Measurements from ENCODE around the gene DNAH6. TPM values are rescaled to one million over a fixed set of nuclear protein-coding genes. Genes with fewer than 3 reads are reported as not detected.

Gene DNAH6
- total RNA-seq, 1 experiment from 2014 or later = 0.26 TPM

DNA sequence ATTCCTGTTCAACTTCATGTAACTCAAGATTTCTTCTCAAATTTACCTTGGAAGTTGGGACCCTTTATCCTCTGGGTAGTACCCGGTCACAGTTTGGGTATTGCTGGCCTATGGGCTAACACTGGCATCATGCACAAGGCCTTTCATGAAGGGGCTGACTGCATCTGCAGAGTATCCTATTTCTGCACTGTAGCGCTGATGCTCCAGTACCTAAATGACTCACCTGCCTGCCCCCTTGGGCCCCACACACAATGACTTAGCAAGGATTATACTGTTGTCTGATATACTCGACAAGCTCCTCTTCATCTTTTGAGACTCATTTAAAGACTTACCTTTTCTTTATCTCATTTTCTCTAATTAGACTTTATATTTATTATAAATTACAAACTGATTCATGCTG, 39.9 kb downstream of the DNAH6 start:
- Histone ChIP-seq H2AK5ac (ENCODE audit: insufficient read length, low read length) (no peak overlapping the region), H3K79me1 (ENCODE audit: insufficient read depth, low read depth, low read length, poor library complexity, severe bottlenecking) (no peaks in the 10 kb centered on the region), H3K27me3 (ENCODE audit: insufficient read depth, low read length) (no peaks in the 10 kb centered on the region), H2BK12ac (ENCODE audit: insufficient read length, low read depth, low read length) (no peak overlapping the region), H4K8ac (replicated peaks; ENCODE audit: insufficient read length, low read depth, low read length) (no peak overlapping the region), H3K4ac (ENCODE audit: low read depth, low read length) (no peak overlapping the region), H2BK120ac (ENCODE audit: low read depth, low read length, poor library complexity, severe bottlenecking) (no peak overlapping the region), H3T11ph (ENCODE audit: low read length) (no peak overlapping the region), H3K4me2 (ENCODE audit: insufficient read depth, insufficient read length, low read length) (no peak overlapping the region), H2BK5ac (ENCODE audit: insufficient read length, low read length) (no peak overlapping the region), H2BK20ac (ENCODE audit: low read depth, low read length, poor library complexity, severe bottlenecking) (no peak overlapping the region), H3K9me3 (ENCODE audit: control insufficient read depth, low read depth, low read length) (no peaks in the 10 kb centered on the region), H4K91ac (ENCODE audit: insufficient read length, low read depth, low read length) (no peak overlapping the region), H4K20me1 (ENCODE audit: control insufficient read depth, insufficient read depth, insufficient read length) (no peaks in the 10 kb centered on the region), H3K18ac (ENCODE audit: insufficient read length, low read depth, low read length) (no peak overlapping the region), H3K27ac (ENCODE audit: insufficient read length, low read depth, low read length) (no peak overlapping the region), H3K23ac (ENCODE audit: insufficient read length, low read depth, low read length) (no peak overlapping the region), H4K5ac (ENCODE audit: insufficient read length, low read depth, low read length) (no peak overlapping the region), H3K56ac (ENCODE audit: insufficient read length, low read depth, low read length) (no peak overlapping the region), H3K4me1 (ENCODE audit: insufficient read depth, low read length) (no peaks in the 10 kb centered on the region), H3K23me2 (ENCODE audit: insufficient read length, low read depth, low read length, poor library complexity, severe bottlenecking) (no peaks in the 10 kb centered on the region), H2AFZ (ENCODE audit: low read length) (no peak overlapping the region), H3K14ac (ENCODE audit: insufficient read depth, low read length) (no peak overlapping the region), H3K9ac (ENCODE audit: extremely low read depth, insufficient read length, low read length) (no peak overlapping the region), H2BK15ac (ENCODE audit: low read depth, low read length) (no peak overlapping the region), H3K79me2 (ENCODE audit: insufficient read depth, low read length) (no peaks in the 10 kb centered on the region)
- no peak for DNase-seq
- no peaks in the 10 kb centered on the region for H3K4me1 Mint-ChIP-seq
- TF ChIP-seq, protein P1, sequence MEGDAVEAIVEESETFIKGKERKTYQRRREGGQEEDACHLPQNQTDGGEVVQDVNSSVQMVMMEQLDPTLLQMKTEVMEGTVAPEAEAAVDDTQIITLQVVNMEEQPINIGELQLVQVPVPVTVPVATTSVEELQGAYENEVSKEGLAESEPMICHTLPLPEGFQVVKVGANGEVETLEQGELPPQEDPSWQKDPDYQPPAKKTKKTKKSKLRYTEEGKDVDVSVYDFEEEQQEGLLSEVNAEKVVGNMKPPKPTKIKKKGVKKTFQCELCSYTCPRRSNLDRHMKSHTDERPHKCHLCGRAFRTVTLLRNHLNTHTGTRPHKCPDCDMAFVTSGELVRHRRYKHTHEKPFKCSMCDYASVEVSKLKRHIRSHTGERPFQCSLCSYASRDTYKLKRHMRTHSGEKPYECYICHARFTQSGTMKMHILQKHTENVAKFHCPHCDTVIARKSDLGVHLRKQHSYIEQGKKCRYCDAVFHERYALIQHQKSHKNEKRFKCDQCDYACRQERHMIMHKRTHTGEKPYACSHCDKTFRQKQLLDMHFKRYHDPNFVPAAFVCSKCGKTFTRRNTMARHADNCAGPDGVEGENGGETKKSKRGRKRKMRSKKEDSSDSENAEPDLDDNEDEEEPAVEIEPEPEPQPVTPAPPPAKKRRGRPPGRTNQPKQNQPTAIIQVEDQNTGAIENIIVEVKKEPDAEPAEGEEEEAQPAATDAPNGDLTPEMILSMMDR (conservative IDR thresholded peaks at IDR 0.05) = no peak
- WGBS (ENCODE audit: extremely low coverage, insufficient read length, low lambda C conversion rate) = no CpG with 5 or more reads among the region's 3 CpGs
- H3K9me3 Mint-ChIP-seq = peaks cover 5 to 10% of the 10 kb centered on the region in 2 experiments
- H3K4me3 Mint-ChIP-seq = no peak overlapping the region
- peaks cover 4% of the 10 kb centered on the region for H3K27me3 Mint-ChIP-seq (ENCODE audit: low read depth)
- H3K27ac Mint-ChIP-seq = no peak overlapping the region
- peaks cover 0 to 11% (median 7%) of the 10 kb centered on the region in 3 experiments; a peak in 4 of 7 replicates for H3K36me3 Mint-ChIP-seq (ENCODE audit: insufficient read depth in 1 of 3, low read depth in 3 of 3)
